CD4-positive, alpha-beta T cell (primary cell): ENCODE measurements around the gene EPS8L2. TPM values are rescaled to one million over a fixed set of nuclear protein-coding genes. Genes with fewer than 3 reads are reported as not detected.
A peak's percentile ranks its signal among the peaks of the same experiment; 100 is the strongest.

Experiments used
- ATAC-seq: fragments of 200-7000 bp; cut with Tn5 transposase; one replicate; pipeline ENCODE4 v1.10.0; 2022; ENCODE audit warnings: mild to moderate bottlenecking; ENCODE audit not compliant: poor library complexity
- CTCF ChIA-PET: fragments of 350-600 bp; sonication (Branson Sonifier 250); formaldehyde crosslinking; loops from one replicate; lab custom pipeline; 2021; ENCODE audit warnings: antibody characterized with exemption, inconsistent platforms; lab: Charles Lee
- POLR2A ChIA-PET: fragments of 350-600 bp; sonication (Branson Sonifier 250); formaldehyde crosslinking; loops from one replicate; lab custom pipeline; 2021; ENCODE audit warnings: antibody characterized with exemption, inconsistent platforms; lab: Charles Lee
- DNase-seq, 14 experiments: peaks; one replicate each; pipeline ENCODE4 v3.0.0-alpha.2; 2013 to 2020; ENCODE audit warnings: mixed read lengths in 2 of 14
- H3K27ac ChIP-seq, 2 donors: one replicate each; pipeline versions ENCODE4 v1.5.1 to v1.7.0; 2013; ENCODE audit warnings: low read length in 2 of 2, low read depth in 1 of 2, mild to moderate bottlenecking in 1 of 2
- H3K27me3 ChIP-seq, 2 experiments: 1 replicate in 1 of 2; 2 replicates in 1 of 2; pipeline versions ENCODE4 v1.6.1 to v1.7.0; 2013; ENCODE audit warnings: low read length in 2 of 2, control low read depth in 1 of 2, mild to moderate bottlenecking in 1 of 2, moderate library complexity in 1 of 2; ENCODE audit not compliant: insufficient read depth in 2 of 2, control insufficient read depth in 1 of 2
- H3K36me3 ChIP-seq: one replicate; pipeline ENCODE4 v1.6.1; 2013; ENCODE audit warnings: low read length, control low read depth; ENCODE audit not compliant: insufficient read depth
- H3K4me1 ChIP-seq: one replicate; pipeline ENCODE4 v1.6.1; 2013; ENCODE audit warnings: low read length, control low read depth; ENCODE audit not compliant: insufficient read depth
- H3K4me3 ChIP-seq: one replicate; pipeline ENCODE4 v1.5.1; 2013; ENCODE audit warnings: mild to moderate bottlenecking, low read length, moderate library complexity
- H3K9me3 ChIP-seq, 2 experiments: 1 replicate in 1 of 2; 2 replicates in 1 of 2; pipeline versions ENCODE4 v1.6.1 to v1.7.0; 2013; ENCODE audit warnings: low read length in 2 of 2, mild to moderate bottlenecking in 2 of 2, control low read depth in 1 of 2, moderate library complexity in 1 of 2; ENCODE audit not compliant: control insufficient read depth in 1 of 2, insufficient read depth in 1 of 2
- H3K27ac Mint-ChIP-seq: one replicate; pipeline ENCODE4 v1.8.0; 2020; ENCODE audit warnings: mixed read lengths
- H3K27me3 Mint-ChIP-seq: one replicate; pipeline ENCODE4 v1.8.0; 2021; ENCODE audit warnings: mixed read lengths
- H3K36me3 Mint-ChIP-seq: one replicate; pipeline ENCODE4 v1.8.0; 2021; ENCODE audit warnings: low read depth, mixed read lengths
- H3K4me1 Mint-ChIP-seq: one replicate; pipeline ENCODE4 v1.8.0; 2021; ENCODE audit warnings: low read depth, mixed read lengths
- H3K4me3 Mint-ChIP-seq: one replicate; pipeline ENCODE4 v1.8.0; 2020; ENCODE audit warnings: mild to moderate bottlenecking, mixed read lengths
- H3K9me3 Mint-ChIP-seq: one replicate; pipeline ENCODE4 v1.8.0; 2020; ENCODE audit warnings: mixed read lengths
- intact Hi-C, 2 experiments: fragments of 100-400 bp; cut with DNase I in 1 of 2; cut with micrococcal nuclease in 1 of 2; formaldehyde crosslinking; loops; one replicate each; pipeline versions ENCODE4 v1.15.1 to v1.9.0; 2023 to 2025; cut with DNase I, micrococcal nuclease
- total RNA-seq, 174 experiments: library from RNA in 2 of 174; stranded (reverse) in 2 of 174; gene quantifications; one replicate each; pipeline ENCODE4 v1.2.3 and lab custom pipeline; 2021 to 2026
- TF ChIP-seq, protein P1 (sequence below): fragments of 200-600 bp; IDR thresholded peaks from one replicate; pipeline ENCODE4 v1.8.0; 2022; ENCODE audit warnings: antibody characterized with exemption, mild to moderate bottlenecking

The EPS8L2 gene
- total RNA-seq, 2 experiments from 2014 or later, result 3.5 to 4.0 TPM

DNA sequence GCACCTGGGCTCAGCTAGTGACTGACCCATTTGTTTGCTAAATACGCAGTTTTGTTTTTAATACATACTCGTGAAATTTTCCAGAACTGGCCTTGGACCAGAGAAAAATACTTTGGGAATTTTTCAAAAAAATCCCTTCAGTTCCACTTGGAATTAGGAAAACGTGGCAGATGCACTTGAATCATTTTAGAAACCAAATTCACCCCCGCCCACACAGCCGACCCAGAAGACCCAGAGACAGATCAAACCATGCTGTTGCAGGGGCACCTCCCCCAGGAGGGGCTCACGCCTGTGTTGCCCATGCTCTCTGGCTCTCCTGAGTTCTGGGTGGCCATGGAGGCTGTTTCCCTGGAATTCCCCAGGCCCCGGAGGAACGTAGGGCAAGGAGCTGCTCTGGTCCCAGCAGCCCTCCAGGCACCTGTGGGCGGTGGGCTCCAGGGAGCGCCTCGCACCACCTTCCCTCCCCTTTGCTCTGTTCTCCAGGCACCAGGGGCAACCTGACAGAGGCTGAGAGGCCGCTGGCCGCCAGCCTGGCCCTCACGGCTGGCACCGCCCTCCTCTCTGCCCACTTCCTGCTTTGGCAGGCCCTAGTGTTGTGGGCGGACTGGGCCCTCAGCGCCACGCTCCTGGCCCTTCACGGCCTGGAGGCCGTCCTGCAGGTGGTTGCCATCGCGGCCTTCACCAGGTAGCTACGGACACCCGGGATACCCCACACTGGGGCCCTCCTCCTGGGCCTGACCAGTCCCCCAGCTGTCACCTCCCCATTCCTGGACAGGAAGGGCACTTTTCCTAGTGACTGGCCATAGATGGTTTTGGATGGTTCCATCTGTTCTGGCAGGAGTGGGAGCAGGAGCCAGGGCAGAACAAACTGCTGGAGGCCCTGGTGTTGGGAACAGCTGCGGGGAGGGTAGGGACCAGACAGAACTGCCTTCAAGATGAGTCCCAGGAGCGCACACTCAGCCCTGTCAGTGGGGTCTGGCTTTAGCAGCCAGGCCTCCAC lies 3.3 kb upstream of the EPS8L2 start:
- no peaks in the 10 kb centered on the region for H3K36me3 Mint-ChIP-seq
- H3K4me3 Mint-ChIP-seq, result no peak overlapping the region
- peaks cover 8% of the 10 kb centered on the region for H3K36me3 ChIP-seq
- intact Hi-C loops, result no loop called here
- H3K9me3 ChIP-seq, result peaks cover 0 to 7% of the 10 kb centered on the region in 2 experiments
- H3K27ac Mint-ChIP-seq, result no peak overlapping the region
- POLR2A ChIA-PET, result no interaction called here
- H3K27me3 Mint-ChIP-seq, result peaks cover 8% of the 10 kb centered on the region
- H3K27ac ChIP-seq, result no peak overlapping the region
- H3K9me3 Mint-ChIP-seq, result no peaks in the 10 kb centered on the region
- H3K4me3 ChIP-seq, result no peak overlapping the region
- TF ChIP-seq, protein P1, sequence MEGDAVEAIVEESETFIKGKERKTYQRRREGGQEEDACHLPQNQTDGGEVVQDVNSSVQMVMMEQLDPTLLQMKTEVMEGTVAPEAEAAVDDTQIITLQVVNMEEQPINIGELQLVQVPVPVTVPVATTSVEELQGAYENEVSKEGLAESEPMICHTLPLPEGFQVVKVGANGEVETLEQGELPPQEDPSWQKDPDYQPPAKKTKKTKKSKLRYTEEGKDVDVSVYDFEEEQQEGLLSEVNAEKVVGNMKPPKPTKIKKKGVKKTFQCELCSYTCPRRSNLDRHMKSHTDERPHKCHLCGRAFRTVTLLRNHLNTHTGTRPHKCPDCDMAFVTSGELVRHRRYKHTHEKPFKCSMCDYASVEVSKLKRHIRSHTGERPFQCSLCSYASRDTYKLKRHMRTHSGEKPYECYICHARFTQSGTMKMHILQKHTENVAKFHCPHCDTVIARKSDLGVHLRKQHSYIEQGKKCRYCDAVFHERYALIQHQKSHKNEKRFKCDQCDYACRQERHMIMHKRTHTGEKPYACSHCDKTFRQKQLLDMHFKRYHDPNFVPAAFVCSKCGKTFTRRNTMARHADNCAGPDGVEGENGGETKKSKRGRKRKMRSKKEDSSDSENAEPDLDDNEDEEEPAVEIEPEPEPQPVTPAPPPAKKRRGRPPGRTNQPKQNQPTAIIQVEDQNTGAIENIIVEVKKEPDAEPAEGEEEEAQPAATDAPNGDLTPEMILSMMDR, result no peak
- DNase-seq (peak in 1 of 14 experiments; percentile 30), ATAC-seq (no peak)
- peaks cover 12% of the 10 kb centered on the region for H3K4me1 Mint-ChIP-seq
- H3K4me1 ChIP-seq, result peaks cover 38% of the 10 kb centered on the region
- H3K27me3 ChIP-seq, result peaks cover 15 to 17% of the 10 kb centered on the region in 2 experiments
- CTCF ChIA-PET, result no interaction called here

DNA sequence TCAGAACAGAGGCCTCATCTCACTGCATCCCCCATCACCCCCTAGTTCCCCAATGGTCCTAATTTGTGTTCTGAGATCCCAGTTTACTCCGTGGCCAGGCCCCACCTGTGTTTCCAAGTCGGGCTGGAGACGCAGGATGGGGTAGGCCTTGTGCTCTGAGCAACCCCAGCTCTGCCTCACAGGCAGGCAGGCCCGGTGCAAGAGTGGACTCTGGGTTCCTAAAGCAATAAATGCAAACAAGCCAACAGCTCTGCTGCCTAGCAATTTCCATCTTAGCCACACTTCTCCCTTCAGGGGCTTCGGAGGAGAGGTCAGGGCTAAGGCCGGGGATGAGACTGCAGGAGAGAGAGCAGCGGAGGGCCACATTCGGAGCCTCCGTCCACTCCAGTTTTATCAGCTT lies 2.5 kb upstream of the EPS8L2 start:
- DNase-seq (no peak), ATAC-seq (no peak)
- ChIA-PET POLR2A (no interaction called here), CTCF (no interaction called here)
- H3K27me3 ChIP-seq, result peaks cover 17 to 20% of the 10 kb centered on the region in 2 experiments
- Mint-ChIP-seq H3K4me3 (no peak overlapping the region), H3K4me1 (peaks cover 6% of the 10 kb centered on the region), H3K27ac (no peak overlapping the region), H3K27me3 (peaks cover 14% of the 10 kb centered on the region), H3K36me3 (no peaks in the 10 kb centered on the region), H3K9me3 (no peaks in the 10 kb centered on the region)
- H3K4me1 ChIP-seq, result peaks cover 31% of the 10 kb centered on the region
- peaks cover 8% of the 10 kb centered on the region for H3K36me3 ChIP-seq
- intact Hi-C loops, result no loop called here
- TF ChIP-seq, protein P1, result no peak
- no peak overlapping the region for H3K4me3 ChIP-seq
- H3K27ac ChIP-seq, result no peak overlapping the region
- peaks cover 0 to 7% of the 10 kb centered on the region in 2 experiments for H3K9me3 ChIP-seq

DNA sequence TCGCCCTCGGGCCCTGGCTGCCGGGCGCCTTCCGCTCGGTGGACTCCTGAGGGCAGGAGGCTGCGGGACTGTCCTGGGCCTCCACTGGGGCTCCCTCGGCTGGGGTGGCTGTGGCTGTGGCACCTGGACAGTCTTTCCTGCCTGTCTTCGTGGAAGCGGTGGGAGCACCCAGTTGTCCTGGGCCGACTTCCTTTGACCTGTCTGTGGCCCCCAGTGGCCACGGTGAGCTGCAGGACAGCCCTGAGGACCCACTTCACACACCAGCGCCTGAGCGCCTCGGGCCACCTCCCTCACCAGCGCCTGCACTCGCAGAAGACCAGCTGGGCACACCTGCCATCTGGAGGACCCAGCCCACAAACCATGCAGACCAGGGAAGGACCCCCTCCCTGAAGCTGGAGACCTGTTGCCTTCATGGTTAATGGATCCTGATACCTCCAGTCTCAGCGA lies 1.8 kb upstream of the EPS8L2 start:
- Histone ChIP-seq H3K4me1 (peaks cover 25% of the 10 kb centered on the region), H3K9me3 (peaks cover 0 to 7% of the 10 kb centered on the region in 2 experiments), H3K36me3 (peaks cover 8% of the 10 kb centered on the region), H3K27me3 (peaks cover 17 to 20% of the 10 kb centered on the region in 2 experiments), H3K27ac (no peak overlapping the region), H3K4me3 (no peak overlapping the region)
- intact Hi-C loops, result no loop called here
- Mint-ChIP-seq H3K9me3 (no peaks in the 10 kb centered on the region), H3K27me3 (peaks cover 14% of the 10 kb centered on the region), H3K4me1 (peaks cover 6% of the 10 kb centered on the region), H3K36me3 (no peaks in the 10 kb centered on the region), H3K4me3 (no peak overlapping the region), H3K27ac (no peak overlapping the region)
- ChIA-PET POLR2A (interaction anchor here (1.6 kb wide), 1 partner anchor 9 kb away, joined by 10 read pairs; the partner anchor contains the start of genes DEAF1 and TMEM80), CTCF (interaction anchor here (1.0 kb wide), 1 partner anchor 22 kb away, joined by 3 read pairs; no protein-coding TSS in a partner anchor)
- no peak for DNase-seq
- TF ChIP-seq, protein P1, result no peak
- no peak for ATAC-seq
